SW480 (cell line): ENCODE data around the gene XPNPEP1.
A peak's percentile ranks its signal among the peaks of the same experiment; 100 is the strongest.

Experiments used
- DNase-seq: peaks from one replicate; pipeline ENCODE4 v3.0.0-alpha.2; 2016; ENCODE audit warnings: low spot score

Gene XPNPEP1

DNA sequence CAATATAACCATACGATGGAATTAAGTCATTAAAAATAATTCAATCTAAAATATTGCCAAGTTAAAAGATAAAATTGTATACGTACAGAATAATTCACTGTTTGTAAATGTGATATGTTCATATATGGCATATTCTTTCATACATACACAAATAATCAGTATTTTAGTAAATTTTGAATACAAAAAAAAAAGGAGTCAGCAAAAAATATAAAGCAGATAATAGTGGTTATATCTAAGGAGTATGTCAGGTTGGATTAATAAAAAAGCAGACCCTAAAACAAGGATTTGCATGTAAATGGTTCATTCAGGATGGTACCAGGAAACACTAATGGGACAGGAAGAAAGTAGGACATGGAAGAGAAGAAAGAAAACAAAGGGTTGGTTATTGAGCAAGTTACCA, 59.5 kb downstream of the XPNPEP1 start:
- DNase-seq, result no peak

- DNase-seq, result no peak
These were observed 60.6 kb downstream of the XPNPEP1 start for GRCh38 chr10:109862738-109863137.

DNA sequence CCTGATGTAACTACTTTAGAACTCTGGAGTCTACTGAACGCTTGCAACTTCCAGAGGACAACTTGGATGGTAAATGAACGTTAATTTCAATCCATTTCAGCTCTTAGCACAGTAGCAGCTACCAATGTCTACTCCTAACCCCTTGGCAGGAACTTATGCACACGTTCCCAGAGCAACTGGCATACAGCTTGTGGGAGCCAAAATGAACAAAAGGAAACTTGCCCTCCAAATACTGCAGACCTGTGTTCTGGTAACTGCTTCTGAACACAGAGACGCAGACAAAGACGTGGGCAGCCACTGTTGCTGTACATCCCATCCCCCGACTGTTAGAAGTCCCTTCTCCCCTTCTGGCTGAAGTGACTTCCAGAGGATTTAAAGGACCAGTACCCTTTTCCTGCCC, 61.3 kb downstream of the XPNPEP1 start:
- DNase-seq, result no peak

GRCh38 chr10:109861081-109861480, 62.2 kb downstream of the XPNPEP1 start:
- no peak for DNase-seq

GRCh38 chr10:109859221-109859620, 64.1 kb downstream of the XPNPEP1 start:
- no peak for DNase-seq

DNA sequence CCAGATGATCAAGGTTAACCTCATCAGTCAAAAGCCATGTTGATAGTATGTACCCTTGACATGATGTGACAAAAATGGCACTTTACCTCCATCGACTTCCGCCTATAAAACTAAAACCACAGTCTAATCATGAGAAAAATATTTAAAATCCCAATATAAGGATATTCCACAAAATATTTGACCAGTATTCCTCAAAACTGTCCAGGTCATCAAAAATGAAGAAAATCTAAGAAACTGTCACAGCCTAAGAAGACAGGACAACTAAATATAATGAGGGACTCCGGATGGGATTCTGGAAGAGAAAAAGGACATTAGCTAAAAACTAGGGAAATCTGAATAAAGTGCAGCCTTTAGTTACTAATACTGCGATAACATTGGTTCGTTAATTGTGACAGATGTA, 67.6 kb downstream of the XPNPEP1 start:
- no peak for DNase-seq

DNA sequence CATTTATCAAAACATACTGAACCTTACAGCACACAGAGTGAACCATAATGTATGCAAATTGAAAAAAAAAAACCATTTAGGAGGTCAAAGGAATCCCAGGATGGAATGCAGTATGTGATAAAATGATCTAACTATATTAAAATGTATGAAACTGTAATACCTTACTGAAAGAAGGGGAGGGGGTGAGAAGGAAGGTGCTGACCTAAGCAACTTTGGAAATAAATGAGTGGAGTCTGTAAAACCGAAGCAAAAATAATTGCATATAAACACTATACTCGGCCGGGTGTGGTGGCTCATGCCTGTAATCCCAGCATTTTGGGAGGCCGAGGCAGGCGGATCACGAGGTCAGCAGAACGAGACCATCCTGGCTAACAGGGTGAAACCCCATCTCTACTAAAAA, 69.4 kb downstream of the XPNPEP1 start:
- DNase-seq, result no peak

DNA sequence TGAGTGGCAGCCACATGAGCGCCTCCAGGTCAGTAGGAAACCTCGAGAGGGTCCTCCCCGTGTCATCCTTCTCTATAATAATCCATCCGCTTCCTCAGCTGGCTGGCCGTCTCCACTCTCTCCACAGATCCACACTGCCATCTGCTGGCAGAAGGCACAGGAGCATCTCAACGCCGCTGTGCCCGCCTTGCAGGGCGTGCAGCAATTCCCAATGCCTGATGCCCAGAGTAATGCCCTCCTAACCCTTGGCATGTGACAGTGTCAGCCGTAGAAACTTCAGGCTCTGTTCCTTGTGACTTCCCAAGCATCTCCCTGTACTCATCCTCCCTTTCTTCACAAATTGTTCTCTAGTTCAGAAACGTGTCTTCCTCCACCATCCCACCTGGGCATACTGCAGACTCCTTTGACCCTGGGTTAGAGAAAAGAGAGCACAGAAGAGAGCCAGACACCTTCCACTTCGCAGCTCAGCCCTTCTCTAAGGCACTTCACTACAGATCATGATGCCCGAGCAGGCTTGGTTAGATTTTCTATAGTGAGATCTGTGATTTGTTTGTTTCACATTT, 70.8 kb downstream of the XPNPEP1 start:
- peak; percentile 60 for DNase-seq

- no peak for DNase-seq
These were observed 71.5 kb downstream of the XPNPEP1 start for GRCh38 chr10:109851616-109852474.

DNA sequence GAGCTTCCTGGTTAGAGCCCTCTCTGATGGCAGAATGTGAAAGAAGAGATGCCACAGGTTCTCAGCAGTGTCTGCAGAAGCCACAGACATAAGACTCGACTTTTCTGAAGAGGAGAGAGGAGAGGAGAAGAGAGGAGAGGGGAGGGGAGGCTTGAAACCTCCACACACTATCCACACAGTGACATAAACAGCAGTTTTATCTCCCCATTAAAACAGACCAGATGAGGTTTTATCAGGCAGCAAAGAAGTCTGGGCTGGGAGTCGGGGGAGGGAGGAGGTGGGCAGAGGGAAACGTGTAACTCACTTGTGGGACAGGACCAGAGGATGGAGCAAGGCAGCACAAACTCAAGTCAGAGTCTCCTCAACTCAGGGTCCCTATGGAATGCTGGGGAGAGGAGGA, 76.5 kb downstream of the XPNPEP1 start:
- no peak for DNase-seq

DNA sequence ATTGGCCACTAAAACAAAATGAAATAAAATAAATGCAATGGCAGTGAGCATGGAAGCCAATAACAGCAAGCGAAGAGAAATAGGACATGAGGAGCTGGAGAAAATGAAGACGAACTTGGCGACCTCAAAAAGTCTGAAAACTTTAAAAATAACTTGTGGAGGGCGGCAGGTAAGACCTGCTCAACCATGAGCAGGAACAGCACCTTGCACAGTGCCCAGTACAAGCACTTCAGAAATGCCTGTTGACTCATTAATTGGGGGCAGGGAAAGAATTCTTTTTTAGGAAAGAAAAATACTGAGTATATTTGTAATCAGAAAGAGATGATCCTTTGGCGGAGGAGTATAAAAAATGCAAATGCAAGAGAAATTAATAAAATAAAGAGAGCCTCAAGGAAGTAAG, 78.0 kb downstream of the XPNPEP1 start:
- no peak for DNase-seq

- DNase-seq, result no peak
These were observed 84.6 kb downstream of the XPNPEP1 start for GRCh38 chr10:109838592-109839244.

DNA sequence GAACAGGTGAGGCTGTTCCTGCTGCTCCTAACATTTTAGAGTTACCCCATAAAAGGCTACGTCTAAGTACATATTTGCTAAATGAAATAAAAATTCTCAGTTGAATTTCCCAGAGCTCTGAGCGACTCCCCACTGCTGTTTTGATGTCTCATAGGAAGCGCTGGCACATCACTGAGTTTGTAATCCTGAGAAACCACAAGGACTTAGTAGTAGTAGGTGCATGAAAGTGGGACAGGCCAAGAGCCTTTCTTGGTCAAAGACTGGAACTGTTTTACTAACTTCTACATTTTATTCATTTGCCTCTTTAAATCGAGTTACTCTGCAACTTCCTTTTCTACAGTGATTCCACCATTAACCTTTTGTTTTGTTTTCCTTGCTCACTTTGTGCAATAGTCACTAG, 85.9 kb downstream of the XPNPEP1 start:
- no peak for DNase-seq

DNA sequence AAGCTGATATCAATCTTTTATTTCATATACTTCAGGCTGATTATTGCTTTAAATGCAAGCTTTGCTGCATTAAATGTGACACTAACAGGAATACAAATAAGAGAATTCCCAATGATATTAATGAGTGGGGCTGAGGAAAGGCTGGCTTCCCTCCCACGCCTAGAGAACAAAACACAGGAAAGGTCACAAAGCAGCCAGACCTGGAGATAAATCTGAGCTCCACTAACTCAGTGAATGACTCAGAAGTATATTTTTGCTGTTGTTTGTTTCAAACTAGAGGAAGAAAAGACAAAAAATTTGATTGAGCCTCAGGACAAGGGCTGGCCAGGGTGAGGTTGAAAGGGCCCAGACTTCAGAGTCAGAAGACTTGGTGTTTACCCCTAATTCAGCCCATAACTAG, 88.1 kb downstream of the XPNPEP1 start:
- DNase-seq, result no peak

DNA sequence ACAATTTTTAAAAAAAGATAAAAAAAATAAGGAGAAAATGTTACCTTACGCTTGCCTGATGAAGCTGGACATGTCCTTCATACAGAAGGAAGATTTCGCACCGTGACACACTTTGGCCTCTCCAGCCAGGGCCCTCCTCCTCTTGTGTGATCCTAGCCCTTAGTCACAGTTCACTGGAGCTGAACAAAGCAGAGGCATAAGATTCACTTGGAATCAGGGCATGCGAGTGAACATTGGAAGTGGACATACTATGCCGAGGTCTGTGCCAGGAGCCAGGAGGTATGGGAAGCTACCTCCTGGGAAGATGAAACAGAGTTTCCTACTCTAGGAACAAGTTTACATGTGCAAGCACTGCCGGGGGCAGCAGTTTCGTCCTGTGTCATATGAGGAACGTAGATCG, 91.5 kb downstream of the XPNPEP1 start:
- DNase-seq, result no peak

GRCh38 chr10:109824206-109824605, 99.1 kb downstream of the XPNPEP1 start:
- no peak for DNase-seq

GRCh38 chr10:109823196-109823595, 100.1 kb downstream of the XPNPEP1 start:
- DNase-seq, result peak; percentile 17

- no peak for DNase-seq
These were observed 101.6 kb downstream of the XPNPEP1 start for GRCh38 chr10:109821672-109822071.

DNA sequence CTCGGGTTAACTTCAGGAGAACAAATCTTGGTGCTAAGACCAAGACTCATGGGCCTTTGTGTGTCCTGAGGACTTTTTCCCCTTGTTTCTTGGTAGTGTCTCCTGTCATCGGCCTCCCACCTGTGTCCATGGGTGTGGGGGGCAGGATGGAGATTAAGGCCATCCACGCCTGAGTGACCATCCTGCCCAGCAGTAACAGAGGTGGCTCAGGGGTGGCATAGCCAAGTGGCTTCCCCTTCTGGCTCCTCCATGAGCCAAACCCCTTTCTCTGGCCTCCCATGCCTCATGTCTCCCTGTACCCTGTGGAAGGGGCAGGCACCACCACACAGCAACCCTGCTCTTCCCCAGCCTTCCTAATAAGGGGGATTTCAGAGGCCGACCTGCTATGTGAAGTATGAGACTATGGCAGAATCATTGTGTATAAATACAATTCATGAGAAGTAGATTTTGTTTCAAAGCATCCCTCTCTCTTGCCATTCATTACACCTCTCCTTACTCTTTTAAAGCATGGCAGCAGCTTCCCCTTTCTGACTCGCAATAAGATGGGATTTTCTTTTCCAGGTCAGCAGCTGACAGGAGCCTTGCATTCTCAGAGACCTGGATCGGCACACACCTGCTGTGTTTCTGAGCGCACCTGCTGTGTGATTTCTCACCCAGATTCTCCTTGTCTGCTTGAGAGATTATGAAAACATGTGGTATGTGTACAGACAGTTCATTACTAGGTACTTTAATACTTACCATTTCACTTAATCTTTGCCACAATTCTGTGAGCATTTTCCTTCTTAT, 102.5 kb downstream of the XPNPEP1 start:
- DNase-seq, result no peak

GRCh38 chr10:109819807-109820206, 103.5 kb downstream of the XPNPEP1 start:
- no peak for DNase-seq
